GM11168 (cell line): ENCODE measurements around the gene RASL11B.

ENCODE experiments used
- in situ Hi-C: fragments of 300-500 bp; cut with MboI; formaldehyde crosslinking; loops from one replicate; pipeline ENCODE4 v1.12.0; 2022; ENCODE audit warnings: low sequenced_read_pairs; ENCODE audit not compliant: unreplicated experiment

RASL11B gene

DNA sequence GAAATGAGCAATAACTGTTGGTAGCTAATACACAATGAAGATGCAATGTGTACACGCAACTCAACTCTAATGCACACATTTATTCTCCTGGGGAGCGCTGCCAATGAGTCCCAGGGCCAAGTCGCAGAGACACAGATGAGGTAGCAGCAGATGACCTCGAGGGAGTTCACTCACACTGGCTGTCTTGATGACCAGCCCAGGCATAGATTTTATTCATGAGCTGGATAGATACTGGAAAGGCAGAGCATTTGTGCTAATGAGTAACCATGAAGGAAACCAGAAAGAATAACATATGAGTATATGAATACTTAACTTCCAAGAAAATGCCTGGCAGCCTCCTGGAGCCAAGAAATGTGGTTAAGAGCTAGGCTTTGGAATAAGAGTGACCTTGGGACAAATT lies 42.3 kb downstream of the RASL11B start:
- in situ Hi-C loops: no loop called here

DNA sequence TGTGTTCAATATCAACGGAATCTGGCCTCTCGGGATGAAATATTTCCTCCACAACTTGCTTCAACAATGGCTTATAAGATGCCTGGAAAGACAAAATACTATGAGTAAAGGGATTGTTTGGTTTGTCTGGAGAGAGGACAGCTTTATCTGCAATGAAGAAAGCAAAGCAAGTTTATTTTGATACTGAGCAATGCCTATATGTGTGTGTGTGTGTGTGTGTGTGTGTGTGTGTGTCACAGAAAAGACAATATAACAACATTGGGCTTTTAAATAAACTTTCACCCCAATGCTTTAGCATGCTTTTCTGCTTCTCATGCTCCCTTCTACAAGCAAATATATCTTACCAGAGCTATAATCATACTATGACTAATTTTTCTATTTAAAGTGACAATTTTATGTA lies 45.4 kb downstream of the RASL11B start:
- in situ Hi-C loops: no loop called here

DNA sequence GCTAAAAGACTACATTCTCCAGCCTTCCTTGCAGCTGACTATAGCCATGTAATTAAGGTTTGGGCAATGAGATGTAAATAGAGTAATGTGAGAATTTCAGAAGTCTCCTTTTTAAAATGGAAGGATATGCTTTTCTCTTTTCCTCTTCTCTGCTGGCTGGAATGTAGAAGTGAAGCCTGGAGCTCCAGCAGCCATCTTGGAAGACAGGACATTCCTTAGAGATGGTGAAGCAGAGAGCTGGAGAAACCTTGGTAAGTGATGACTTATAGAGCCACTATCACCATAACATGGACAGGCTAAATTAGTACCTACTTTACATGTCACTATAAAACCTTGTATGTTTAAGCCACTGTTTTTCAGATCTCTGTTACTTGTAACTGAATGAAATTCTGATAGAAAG lies 48.0 kb downstream of the RASL11B start:
- in situ Hi-C loops: no loop called here

DNA sequence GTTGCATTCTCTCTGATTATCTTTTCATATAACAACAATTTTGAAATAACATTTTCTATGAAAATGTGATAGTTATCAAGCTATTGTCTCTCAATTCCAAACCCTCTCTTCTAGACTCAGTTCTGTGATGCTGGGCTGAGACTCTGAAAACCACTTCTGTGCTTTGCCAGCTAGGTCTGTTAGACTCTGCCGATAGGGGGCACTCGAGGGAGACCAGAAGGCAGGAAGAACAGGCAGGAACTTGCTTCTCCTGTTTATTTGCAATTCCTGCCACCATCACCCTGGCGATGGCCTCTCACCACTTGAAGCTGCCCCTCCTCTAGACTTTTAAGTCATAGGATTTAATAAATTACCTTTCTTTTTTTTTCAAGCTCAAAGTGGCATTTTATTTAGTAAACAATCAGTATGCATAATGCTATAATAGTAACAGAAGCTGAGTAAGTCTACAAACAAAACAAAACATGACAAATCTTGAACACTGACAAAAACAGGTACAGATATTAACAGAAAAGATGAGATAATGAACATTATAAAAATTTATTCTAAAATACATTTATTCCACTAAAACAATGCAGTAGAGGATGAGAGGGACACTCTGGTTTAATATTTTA lies 49.7 kb downstream of the RASL11B start:
- in situ Hi-C loops: no loop called here

DNA sequence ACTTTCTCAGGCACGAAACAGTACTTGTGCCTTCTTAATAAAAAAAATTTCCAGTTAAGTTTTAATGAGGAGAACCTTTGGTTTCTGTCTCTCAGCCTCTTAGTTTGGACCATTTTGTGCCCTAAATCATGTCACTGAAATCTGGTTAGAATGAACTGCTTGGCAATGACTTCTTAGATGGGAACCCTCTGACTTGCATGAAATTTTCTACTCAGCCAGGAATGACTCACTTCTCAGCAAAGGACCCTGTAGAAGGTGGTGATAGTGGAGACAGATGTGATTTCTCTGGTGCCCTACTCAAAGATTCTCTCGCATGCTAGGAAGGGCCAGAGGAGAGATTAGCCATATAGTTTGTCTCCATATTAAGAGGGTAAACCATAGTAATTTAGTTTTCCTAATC lies 50.5 kb downstream of the RASL11B start:
- in situ Hi-C loops: no loop called here

DNA sequence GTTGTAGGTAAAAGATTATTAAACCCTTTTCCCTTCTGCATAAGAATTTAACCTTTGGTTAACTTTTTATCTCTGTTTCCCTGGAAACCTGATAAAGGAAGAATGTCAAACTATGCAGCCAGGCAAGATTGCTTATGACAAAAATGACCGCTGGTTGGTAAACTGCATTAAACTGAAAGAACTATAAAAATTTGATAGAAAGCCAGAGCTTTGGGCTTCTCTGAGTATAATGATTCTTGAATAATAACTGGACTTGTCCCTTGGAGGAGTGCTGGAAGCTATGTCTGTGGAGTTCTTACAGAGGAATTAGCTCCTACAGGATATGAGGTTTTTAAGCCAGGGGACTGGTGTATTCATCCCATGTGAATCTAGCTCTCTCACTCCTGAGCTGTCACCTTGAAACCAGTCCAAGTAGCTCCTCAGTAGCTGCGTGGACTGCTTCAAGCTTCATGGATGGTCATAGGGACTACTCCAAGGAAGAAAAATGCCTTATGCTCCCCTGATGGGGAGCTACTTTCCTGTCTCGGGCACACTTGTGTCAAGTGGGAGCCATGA lies 52.0 kb downstream of the RASL11B start:
- in situ Hi-C loops: no loop called here

DNA sequence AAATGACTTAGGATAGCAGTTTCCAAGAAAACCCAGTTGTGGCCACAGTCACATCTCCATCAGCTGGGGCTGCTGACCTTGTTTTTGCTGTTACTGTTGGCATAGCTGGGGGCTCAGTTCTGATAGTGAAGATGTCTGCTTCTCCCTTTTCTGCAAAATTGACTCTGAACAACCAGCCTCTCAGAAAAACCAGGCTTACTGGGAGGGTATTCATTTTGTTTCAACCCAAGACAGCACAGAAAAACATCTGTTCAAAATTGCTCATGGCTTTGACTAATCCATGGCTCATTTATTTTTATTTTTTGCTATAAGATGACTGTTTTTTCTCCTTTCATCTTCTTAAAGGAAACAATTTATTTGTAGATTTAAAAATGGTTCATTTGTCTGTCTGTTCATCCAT lies 53.1 kb downstream of the RASL11B start:
- in situ Hi-C loops: no loop called here

DNA sequence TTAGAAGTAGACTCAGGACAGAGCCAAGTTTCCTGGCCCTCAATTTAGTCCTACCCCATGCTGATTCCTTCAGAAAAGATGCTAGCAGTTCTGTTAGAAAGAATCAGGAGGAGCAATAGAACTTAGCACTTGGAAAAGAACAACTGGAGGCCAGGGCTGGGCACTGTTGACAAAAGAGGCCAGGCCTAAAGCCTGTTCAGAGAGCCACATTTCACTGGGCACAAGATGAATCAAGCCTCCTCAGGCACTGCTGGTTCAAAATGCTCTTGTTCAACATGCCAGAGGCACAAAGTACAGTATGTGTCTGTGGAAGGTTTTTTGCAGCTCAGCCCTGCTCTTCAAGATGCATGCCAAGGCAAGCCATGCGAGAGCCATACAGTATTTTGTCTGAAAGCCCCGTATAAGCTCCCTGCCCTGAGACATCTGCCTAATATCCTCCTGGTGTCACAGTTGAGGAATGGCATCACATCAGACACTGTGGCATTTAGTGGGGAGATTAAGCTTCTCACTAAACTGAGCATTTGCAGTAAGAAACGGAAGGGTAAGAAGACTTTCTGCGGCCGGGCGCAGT lies 53.7 kb downstream of the RASL11B start:
- in situ Hi-C loops: no loop called here
